ENCODE data around the gene LRP1B.

The LRP1B gene

DNA sequence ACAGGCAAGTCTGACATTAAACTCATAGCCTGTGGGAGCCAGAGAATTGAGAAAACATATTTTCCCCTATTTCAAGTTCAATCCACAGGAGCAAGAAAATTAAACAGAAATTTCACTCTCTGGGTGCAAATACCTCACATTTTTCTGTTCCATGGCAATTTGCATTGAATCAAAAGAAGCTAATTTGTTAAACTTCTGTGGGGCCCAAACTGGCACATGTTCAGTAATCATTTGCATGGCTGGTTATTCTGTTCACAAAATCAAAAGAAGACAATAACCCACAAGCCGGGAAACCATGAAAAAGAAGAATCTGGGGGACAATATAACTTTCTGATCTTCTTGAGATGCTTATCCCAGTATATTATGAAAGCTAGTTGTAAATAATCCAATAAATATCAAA lies 363.1 kb downstream of the LRP1B start:
- Histone ChIP-seq H3K4me1 (ENCODE audit: insufficient read depth, low read length) (peaks cover 24% of the 10 kb centered on the region; the same call in 1 of the 2 replicates), H3K9ac (ENCODE audit: low read depth, low read length) (no peak overlapping the region), H3K9me3 (ENCODE audit: insufficient read depth, low read depth, low read length) (no peaks in the 10 kb centered on the region), H3K27me3 (ENCODE audit: insufficient read depth, low read length) (no peaks in the 10 kb centered on the region), H3K4me3 (ENCODE audit: low read length) (no peak overlapping the region), H3K27ac (ENCODE audit: low read depth, low read length) (no peak overlapping the region), H3K36me3 (ENCODE audit: insufficient read depth, low read length) (no peaks in the 10 kb centered on the region)
- no CpG with 5 or more reads among the region's 1 CpG for WGBS

DNA sequence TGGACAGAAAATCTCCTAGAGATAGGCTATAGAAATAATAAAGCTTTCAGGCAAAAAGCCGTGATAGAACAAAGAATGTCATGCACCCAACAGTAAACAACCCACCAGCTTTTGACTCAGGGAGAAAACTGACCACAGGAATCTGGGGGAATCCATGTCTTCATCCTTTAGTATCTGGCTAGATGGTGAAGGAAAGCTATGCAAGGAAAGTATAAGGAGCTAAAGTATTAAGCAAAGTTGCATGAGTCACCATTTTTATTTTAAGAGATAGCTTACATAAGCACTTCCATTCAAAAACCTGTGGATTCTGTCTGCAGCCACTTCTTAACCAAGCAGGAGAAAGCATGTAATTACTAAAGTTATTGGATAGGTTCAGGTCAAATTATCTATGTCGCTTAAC lies 363.8 kb downstream of the LRP1B start:
- Histone ChIP-seq H3K27ac (ENCODE audit: low read depth, low read length) (no peak overlapping the region), H3K27me3 (ENCODE audit: insufficient read depth, low read length) (no peaks in the 10 kb centered on the region), H3K4me3 (ENCODE audit: low read length) (no peak overlapping the region), H3K4me1 (ENCODE audit: insufficient read depth, low read length) (peaks cover 21% of the 10 kb centered on the region; the same call in 1 of the 2 replicates), H3K9ac (ENCODE audit: low read depth, low read length) (no peak overlapping the region), H3K36me3 (ENCODE audit: insufficient read depth, low read length) (no peaks in the 10 kb centered on the region), H3K9me3 (ENCODE audit: insufficient read depth, low read depth, low read length) (no peaks in the 10 kb centered on the region)
- WGBS, result 83% methylated on average over 2 of the region's 2 CpGs

DNA sequence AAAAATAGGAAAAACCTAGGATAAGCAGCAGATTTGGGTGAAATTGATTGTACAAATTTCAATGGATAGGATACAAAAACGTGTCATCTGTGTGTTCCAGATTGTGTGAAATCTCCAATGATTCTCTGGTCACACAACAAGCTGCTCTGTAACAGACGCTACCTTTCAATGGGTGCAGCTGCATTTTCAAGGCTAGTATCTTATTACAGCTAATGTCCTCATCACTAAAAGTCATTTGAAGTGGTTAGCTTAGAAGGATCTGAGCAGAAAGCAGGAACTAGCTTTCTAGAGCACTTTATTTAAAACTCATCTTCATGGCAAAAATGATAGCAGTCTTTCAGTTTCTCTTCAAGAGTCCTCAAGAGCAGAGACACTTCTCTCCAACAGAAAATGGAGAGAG lies 364.6 kb downstream of the LRP1B start:
- 84% methylated on average over 2 of the region's 2 CpGs for whole genome bisulfite sequencing

DNA sequence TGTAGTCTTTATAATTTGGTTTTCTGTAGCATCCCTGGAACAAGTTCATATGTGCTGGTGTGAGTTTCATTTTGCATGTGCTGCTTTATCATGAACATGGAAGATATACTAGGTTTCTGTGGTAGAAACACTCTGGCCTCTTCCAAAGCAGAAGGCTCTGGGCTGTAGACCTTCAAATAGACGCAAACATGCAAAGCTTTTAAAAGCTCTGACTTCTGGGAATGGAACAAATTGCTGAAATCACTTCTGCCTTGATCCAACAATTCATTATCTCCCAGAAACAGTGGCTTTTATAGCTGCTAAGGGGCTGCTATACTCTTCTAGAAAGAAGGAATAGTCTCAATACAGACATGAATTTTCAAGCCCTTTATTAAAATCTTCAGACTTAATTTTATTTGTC lies 382.2 kb downstream of the LRP1B start:
- Histone ChIP-seq H3K27ac (ENCODE audit: low read depth, low read length) (no peak overlapping the region), H3K9ac (ENCODE audit: low read depth, low read length) (no peak overlapping the region), H3K36me3 (ENCODE audit: insufficient read depth, low read length) (no peaks in the 10 kb centered on the region), H3K4me1 (ENCODE audit: insufficient read depth, low read length) (peaks cover 5% of the 10 kb centered on the region), H3K27me3 (ENCODE audit: insufficient read depth, low read length) (no peaks in the 10 kb centered on the region), H3K4me3 (ENCODE audit: low read length) (no peak overlapping the region), H3K9me3 (ENCODE audit: insufficient read depth, low read depth, low read length) (no peaks in the 10 kb centered on the region)
- WGBS, result 97% methylated on average over 1 of the region's 1 CpG

More for the DNA sequence above, 364.6 kb downstream of the LRP1B start:
- no peak overlapping the region for H3K9ac ChIP-seq (ENCODE audit: low read depth, low read length)
- H3K27ac ChIP-seq (ENCODE audit: low read depth, low read length), result no peak overlapping the region
- H3K4me1 ChIP-seq (ENCODE audit: insufficient read depth, low read length), result peaks cover 21% of the 10 kb centered on the region; the same call in 1 of the 2 replicates
- H3K9me3 ChIP-seq (ENCODE audit: insufficient read depth, low read depth, low read length), result no peaks in the 10 kb centered on the region
- H3K36me3 ChIP-seq (ENCODE audit: insufficient read depth, low read length), result no peaks in the 10 kb centered on the region
- H3K4me3 ChIP-seq (ENCODE audit: low read length), result no peak overlapping the region
- no peaks in the 10 kb centered on the region for H3K27me3 ChIP-seq (ENCODE audit: insufficient read depth, low read length)

DNA sequence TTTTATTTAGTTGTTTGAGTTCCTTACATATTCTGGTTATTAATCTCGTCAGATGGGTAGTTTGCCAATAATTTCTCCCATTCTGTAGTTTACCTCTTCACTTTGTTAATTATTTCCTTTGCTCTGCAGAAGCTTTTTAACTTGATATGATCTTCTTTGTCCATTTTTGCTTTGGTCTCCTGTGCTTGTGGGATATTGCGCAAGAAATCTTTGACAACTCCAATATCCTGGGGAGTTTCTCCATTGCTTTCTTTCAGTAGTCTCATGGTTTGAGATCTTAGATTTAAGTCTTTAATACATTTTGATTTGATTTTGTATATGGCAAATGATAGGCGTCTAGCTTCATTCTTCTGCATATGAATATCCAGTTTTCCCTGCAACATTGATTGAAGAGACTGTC lies 389.2 kb downstream of the LRP1B start:
- Histone ChIP-seq H3K4me3 (ENCODE audit: low read length) (no peak overlapping the region), H3K36me3 (ENCODE audit: insufficient read depth, low read length) (no peaks in the 10 kb centered on the region), H3K9me3 (ENCODE audit: insufficient read depth, low read depth, low read length) (no peaks in the 10 kb centered on the region), H3K27ac (ENCODE audit: low read depth, low read length) (no peak overlapping the region), H3K4me1 (ENCODE audit: insufficient read depth, low read length) (no peaks in the 10 kb centered on the region; the same call in 1 of the 2 replicates), H3K27me3 (ENCODE audit: insufficient read depth, low read length) (no peaks in the 10 kb centered on the region), H3K9ac (ENCODE audit: low read depth, low read length) (no peak overlapping the region)
- 100% methylated on average over 2 of the region's 3 CpGs for WGBS

DNA sequence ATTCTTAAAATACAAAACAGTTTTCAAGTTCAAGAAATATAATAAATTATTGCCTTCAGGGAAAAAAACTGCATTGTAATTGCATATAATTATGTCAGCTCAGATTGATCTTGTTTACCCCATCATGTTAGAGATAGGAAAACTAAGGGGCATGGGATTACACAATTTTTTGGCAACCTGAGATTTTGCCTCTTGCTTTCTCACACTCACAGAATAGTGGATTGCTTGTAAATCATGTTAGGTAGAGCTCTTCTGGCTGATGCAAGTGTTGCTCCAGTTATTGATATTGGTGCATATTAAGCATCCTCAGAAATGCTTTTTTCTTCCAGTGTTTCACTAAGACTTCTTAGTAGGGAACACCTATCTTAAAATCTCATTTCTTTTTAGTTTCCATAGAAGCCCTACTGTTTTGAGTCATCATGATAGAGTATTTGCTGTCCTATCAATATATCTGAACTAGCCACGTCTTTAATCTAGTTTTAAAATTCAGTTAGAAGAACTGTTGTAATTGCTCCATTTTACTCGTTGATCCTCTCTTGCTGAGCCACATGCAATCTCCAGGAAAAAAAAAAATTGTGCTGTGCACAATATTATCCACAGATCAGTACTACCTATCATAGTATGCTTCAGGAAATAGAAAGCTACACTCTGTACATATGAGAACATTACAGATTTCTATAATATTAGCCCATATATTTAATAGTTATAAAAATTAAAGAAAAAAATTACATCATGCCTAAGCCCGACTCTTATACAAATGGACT lies 393.1 kb downstream of the LRP1B start:
- 50% methylated on average over 2 of the region's 3 CpGs for WGBS

DNA sequence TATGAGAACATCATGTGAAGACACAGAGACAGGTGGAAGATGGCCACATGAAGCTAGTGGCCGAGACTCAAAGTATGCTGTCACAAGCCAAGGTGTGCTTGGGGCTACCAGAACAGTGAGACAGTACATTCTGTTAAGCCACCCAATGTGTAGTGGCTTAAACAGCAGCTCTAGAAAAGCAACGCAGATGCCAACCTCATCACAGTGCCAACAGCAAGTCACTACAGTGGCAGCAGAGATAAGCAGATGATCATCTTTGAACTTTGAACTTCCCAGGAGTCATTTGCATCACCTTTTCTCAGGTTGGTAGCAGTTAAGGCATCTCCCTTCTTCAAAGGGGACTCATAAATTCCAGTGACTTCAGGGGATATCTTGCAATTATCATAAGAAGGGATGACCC lies 394.4 kb downstream of the LRP1B start:
- Histone ChIP-seq H3K4me1 (ENCODE audit: insufficient read depth, low read length) (peaks cover 15% of the 10 kb centered on the region), H3K27ac (ENCODE audit: low read depth, low read length) (no peak overlapping the region), H3K9ac (ENCODE audit: low read depth, low read length) (no peak overlapping the region), H3K36me3 (ENCODE audit: insufficient read depth, low read length) (no peaks in the 10 kb centered on the region), H3K27me3 (ENCODE audit: insufficient read depth, low read length) (no peaks in the 10 kb centered on the region), H3K9me3 (ENCODE audit: insufficient read depth, low read depth, low read length) (no peaks in the 10 kb centered on the region), H3K4me3 (ENCODE audit: low read length) (no peak overlapping the region)
- WGBS, result 90% methylated on average over 2 of the region's 2 CpGs

More for the DNA sequence above, 393.1 kb downstream of the LRP1B start:
- H3K36me3 ChIP-seq (ENCODE audit: insufficient read depth, low read length), result no peaks in the 10 kb centered on the region
- no peak overlapping the region for H3K4me3 ChIP-seq (ENCODE audit: low read length)
- H3K27ac ChIP-seq (ENCODE audit: low read depth, low read length), result no peak overlapping the region
- H3K9me3 ChIP-seq (ENCODE audit: insufficient read depth, low read depth, low read length), result no peaks in the 10 kb centered on the region
- no peaks in the 10 kb centered on the region for H3K27me3 ChIP-seq (ENCODE audit: insufficient read depth, low read length)
- no peak overlapping the region for H3K9ac ChIP-seq (ENCODE audit: low read depth, low read length)
- H3K4me1 ChIP-seq (ENCODE audit: insufficient read depth, low read length), result peaks cover 15% of the 10 kb centered on the region

DNA sequence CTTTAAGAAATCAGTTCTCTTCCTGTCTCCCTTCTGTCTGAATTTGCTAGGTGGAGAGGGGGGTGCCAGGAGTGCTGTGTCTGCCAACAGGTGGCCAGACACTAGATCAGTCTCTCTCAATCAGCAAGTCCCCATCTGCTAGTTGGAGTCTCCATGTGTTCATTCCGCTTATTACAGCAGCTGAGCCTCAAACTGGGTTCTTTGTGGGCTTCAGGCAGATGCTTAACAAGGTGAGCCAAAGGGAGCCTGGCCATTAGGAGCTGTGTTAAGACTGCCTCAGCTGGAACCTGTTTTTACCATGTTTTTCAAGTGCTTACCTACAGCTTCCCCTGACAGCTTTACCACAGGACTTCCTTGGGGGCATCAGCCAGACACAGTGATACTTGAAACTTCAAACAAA lies 401.9 kb downstream of the LRP1B start:
- H3K9me3 ChIP-seq (ENCODE audit: insufficient read depth, low read depth, low read length), result no peaks in the 10 kb centered on the region
- 98% methylated on average over 1 of the region's 1 CpG for WGBS

DNA sequence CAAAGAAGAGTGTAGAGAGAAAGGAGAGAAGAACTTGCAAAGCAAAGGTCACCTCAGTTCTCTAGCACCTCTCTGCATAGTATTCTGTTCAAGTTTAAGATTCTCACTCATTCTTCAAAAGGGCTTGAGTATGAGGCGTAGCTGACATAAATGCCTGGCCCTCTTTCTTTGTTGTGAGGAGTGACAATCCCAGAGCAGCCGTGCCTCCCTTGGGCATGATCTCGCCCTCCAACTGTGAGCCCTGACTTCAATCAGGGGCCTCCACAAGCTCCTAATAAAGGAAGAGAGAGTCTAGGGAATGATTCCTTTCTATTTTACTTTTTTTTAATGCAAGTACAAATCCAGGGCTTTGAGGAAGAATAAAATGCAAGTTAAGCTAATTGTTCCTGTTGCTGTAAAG lies 402.7 kb downstream of the LRP1B start:
- H3K27me3 ChIP-seq (ENCODE audit: insufficient read depth, low read length), result no peaks in the 10 kb centered on the region
- H3K9ac ChIP-seq (ENCODE audit: low read depth, low read length), result no peak overlapping the region
- no peaks in the 10 kb centered on the region for H3K36me3 ChIP-seq (ENCODE audit: insufficient read depth, low read length)
- peaks cover 14% of the 10 kb centered on the region for H3K4me1 ChIP-seq (ENCODE audit: insufficient read depth, low read length)
- H3K4me3 ChIP-seq (ENCODE audit: low read length), result no peak overlapping the region
- H3K9me3 ChIP-seq (ENCODE audit: insufficient read depth, low read depth, low read length), result no peaks in the 10 kb centered on the region
- H3K27ac ChIP-seq (ENCODE audit: low read depth, low read length), result no peak overlapping the region
- 41% methylated on average over 3 of the region's 3 CpGs for WGBS

More for the DNA sequence above, 401.9 kb downstream of the LRP1B start:
- Histone ChIP-seq H3K4me3 (ENCODE audit: low read length) (no peak overlapping the region), H3K27me3 (ENCODE audit: insufficient read depth, low read length) (no peaks in the 10 kb centered on the region), H3K36me3 (ENCODE audit: insufficient read depth, low read length) (no peaks in the 10 kb centered on the region), H3K4me1 (ENCODE audit: insufficient read depth, low read length) (peaks cover 15% of the 10 kb centered on the region), H3K9ac (ENCODE audit: low read depth, low read length) (no peak overlapping the region), H3K27ac (ENCODE audit: low read depth, low read length) (no peak overlapping the region)

DNA sequence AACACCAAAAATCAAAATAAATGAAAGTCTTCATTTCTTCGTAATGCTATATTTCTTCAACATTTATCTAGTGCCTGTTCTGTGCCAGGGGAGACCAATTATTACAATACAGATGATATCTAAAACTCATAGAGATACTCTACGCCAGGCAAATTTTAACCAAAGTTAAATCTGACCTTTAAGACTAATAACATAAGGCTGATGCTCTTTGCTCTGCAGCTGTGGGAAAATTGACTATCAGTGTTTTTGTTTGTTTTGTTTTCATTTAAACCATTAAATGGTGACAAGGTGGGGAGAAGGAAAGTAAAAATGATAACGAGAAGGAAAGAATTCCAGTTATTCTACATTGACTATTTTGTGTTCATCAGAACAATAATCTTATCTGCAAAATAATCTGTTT lies 406.4 kb downstream of the LRP1B start:
- Histone ChIP-seq H3K27me3 (ENCODE audit: insufficient read depth, low read length) (no peaks in the 10 kb centered on the region), H3K9me3 (ENCODE audit: insufficient read depth, low read depth, low read length) (no peaks in the 10 kb centered on the region), H3K9ac (ENCODE audit: low read depth, low read length) (no peak overlapping the region), H3K36me3 (ENCODE audit: insufficient read depth, low read length) (no peaks in the 10 kb centered on the region), H3K4me3 (ENCODE audit: low read length) (no peak overlapping the region), H3K4me1 (ENCODE audit: insufficient read depth, low read length) (peaks cover 14% of the 10 kb centered on the region), H3K27ac (ENCODE audit: low read depth, low read length) (no peak overlapping the region)
- WGBS, result 100% methylated on average over 2 of the region's 3 CpGs

DNA sequence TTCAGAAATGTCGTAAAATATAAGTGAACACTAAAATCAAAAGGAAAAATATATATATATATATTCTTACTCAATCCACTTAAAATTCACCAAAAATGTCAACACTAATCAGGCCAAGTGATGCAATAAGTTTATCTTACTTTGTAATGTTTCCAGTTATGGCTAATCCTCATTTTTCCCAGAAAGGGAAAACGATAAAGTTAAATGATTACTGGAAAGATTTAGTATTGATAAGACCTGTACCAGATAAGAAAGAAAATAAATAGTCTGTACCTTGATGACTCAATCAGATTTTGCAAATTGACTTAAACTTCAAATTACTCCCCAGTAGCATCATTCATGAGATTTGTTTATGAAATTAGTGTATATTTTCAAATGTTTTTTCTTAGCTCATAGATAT lies 407.0 kb downstream of the LRP1B start:
- no peaks in the 10 kb centered on the region for H3K27me3 ChIP-seq (ENCODE audit: insufficient read depth, low read length)
- peaks cover 11% of the 10 kb centered on the region for H3K4me1 ChIP-seq (ENCODE audit: insufficient read depth, low read length)
- H3K9me3 ChIP-seq (ENCODE audit: insufficient read depth, low read depth, low read length), result no peaks in the 10 kb centered on the region
- no peak overlapping the region for H3K4me3 ChIP-seq (ENCODE audit: low read length)
- WGBS, result 100% methylated on average over 1 of the region's 2 CpGs
- no peak overlapping the region for H3K27ac ChIP-seq (ENCODE audit: low read depth, low read length)
- no peaks in the 10 kb centered on the region for H3K36me3 ChIP-seq (ENCODE audit: insufficient read depth, low read length)
- H3K9ac ChIP-seq (ENCODE audit: low read depth, low read length), result no peak overlapping the region

DNA sequence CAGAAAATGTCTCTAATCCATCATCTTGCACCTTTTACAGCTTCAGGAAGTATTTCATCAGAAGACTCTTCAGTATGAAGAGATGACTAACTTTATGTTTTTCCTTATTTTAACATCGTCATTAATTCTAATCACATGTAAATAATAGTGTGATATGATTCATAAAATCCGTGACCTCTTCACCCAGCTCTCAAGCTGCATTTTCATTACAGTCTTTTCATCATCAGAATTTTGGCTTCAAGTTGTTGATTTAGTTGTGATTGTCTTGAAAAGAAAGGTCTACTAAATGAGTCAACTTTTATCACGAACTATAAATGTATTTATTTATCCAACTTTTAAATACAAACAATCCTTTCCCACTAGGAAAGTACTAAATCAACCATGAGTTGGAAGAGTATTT lies 410.3 kb downstream of the LRP1B start:
- no peak overlapping the region for H3K4me3 ChIP-seq (ENCODE audit: low read length)
- H3K9ac ChIP-seq (ENCODE audit: low read depth, low read length), result no peak overlapping the region
- H3K27ac ChIP-seq (ENCODE audit: low read depth, low read length), result no peak overlapping the region
- H3K36me3 ChIP-seq (ENCODE audit: insufficient read depth, low read length), result no peaks in the 10 kb centered on the region
- H3K9me3 ChIP-seq (ENCODE audit: insufficient read depth, low read depth, low read length), result no peaks in the 10 kb centered on the region
- WGBS, result no CpG with 5 or more reads among the region's 3 CpGs
- no peaks in the 10 kb centered on the region for H3K4me1 ChIP-seq (ENCODE audit: insufficient read depth, low read length)
- no peaks in the 10 kb centered on the region for H3K27me3 ChIP-seq (ENCODE audit: insufficient read depth, low read length)

All from HUES64 (cell line).